ENCODE data around the gene LRSAM1.

The LRSAM1 gene

GRCh38 chr9:127519301-127520166 is 68.2 kb downstream of the LRSAM1 start:
- peak; percentile 77 for DNase-seq

- peak; percentile 87 for DNase-seq
Measured at GRCh38 chr9:127520941-127521918, 69.9 kb downstream of the LRSAM1 start.

- DNase-seq: peak; percentile 77
Measured at GRCh38 chr9:127521919-127522304, 70.6 kb downstream of the LRSAM1 start.

- DNase-seq: no peak
Measured at GRCh38 chr9:127522727-127523126, 71.4 kb downstream of the LRSAM1 start.

GRCh38 chr9:127523312-127523851 is 72.1 kb downstream of the LRSAM1 start:
- DNase-seq: no peak

GRCh38 chr9:127524373-127524772 is 73.1 kb downstream of the LRSAM1 start:
- no peak for DNase-seq

GRCh38 chr9:127525401-127526188 is 74.3 kb downstream of the LRSAM1 start:
- DNase-seq: no peak

GRCh38 chr9:127526655-127527559 is 75.6 kb downstream of the LRSAM1 start:
- no peak for DNase-seq

- DNase-seq: no peak
Measured at GRCh38 chr9:127527560-127528268, 76.4 kb downstream of the LRSAM1 start.

- DNase-seq: no peak
Measured at GRCh38 chr9:127528422-127529251, 77.3 kb downstream of the LRSAM1 start.

GRCh38 chr9:127529671-127530070 is 78.4 kb downstream of the LRSAM1 start:
- DNase-seq: no peak

GRCh38 chr9:127530206-127530941 is 79.1 kb downstream of the LRSAM1 start:
- no peak for DNase-seq

GRCh38 chr9:127531676-127532075 is 80.4 kb downstream of the LRSAM1 start:
- no peak for DNase-seq

- DNase-seq: no peak
Measured at GRCh38 chr9:127534250-127534906, 83.1 kb downstream of the LRSAM1 start.

- no peak for DNase-seq
Measured at GRCh38 chr9:127534931-127535330, 83.6 kb downstream of the LRSAM1 start.

GRCh38 chr9:127535396-127535795 is 84.1 kb downstream of the LRSAM1 start:
- DNase-seq: no peak

- no peak for DNase-seq
Measured at GRCh38 chr9:127535834-127536233, 84.5 kb downstream of the LRSAM1 start.

GRCh38 chr9:127536499-127536898 is 85.2 kb downstream of the LRSAM1 start:
- DNase-seq: no peak
